Stimulated activated CD8-positive, alpha-beta memory T cell treated with anti-CD3 and anti-CD28 coated beads, Interleukin-4, amount 100 ng/mL, for 1 hour (primary cell): ENCODE measurements around the gene BTLA.
"Not testable (repeated sequence)": the region's sequence is repeated elsewhere in the genome, so short reads cannot be mapped to it uniquely, and the experiment has no call there.

ENCODE experiments used
- DNase-seq, 2 donors: peaks; one replicate each; pipeline ENCODE4 v3.0.0-alpha.2; 2020; ENCODE audit warnings: low read depth in 2 of 2, low spot score in 1 of 2

BTLA gene, protein sequence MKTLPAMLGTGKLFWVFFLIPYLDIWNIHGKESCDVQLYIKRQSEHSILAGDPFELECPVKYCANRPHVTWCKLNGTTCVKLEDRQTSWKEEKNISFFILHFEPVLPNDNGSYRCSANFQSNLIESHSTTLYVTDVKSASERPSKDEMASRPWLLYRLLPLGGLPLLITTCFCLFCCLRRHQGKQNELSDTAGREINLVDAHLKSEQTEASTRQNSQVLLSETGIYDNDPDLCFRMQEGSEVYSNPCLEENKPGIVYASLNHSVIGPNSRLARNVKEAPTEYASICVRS

DNA sequence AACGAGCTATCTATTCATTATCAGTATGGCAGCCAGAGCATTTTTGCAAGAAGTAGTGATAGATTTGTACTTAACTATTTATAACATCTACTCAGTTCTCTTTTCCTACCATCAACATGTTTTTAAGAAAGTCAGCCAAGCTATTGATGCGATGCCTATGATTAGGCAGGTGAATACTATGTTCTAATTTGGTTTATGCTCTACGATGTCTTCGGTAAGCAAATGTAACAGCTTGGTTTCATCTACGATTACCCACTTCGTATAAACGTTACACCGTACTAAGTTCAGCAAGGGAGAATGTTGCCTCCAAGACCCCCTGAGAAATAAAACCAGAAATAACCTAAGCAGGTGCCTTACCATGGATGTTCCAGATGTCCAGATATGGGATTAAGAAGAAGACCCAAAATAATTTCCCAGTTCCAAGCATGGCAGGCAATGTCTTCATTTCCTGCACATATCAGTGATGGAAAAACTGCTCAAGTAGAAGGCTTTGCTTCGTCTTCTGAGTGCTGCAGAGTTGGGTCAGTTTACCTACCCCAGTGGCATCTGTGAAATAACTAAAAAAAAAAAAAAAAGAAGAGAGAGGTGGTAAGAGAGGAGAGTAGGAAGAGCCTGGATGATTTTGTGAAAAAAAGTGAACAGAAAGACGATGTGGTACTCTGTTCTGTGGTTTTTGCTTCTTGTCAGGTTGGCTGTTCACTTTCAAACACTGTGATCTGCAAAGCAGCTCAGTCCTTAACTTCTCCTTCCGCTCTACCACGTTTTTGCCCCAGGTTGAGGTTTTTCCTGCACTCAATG, at the start of gene BTLA:
Gene BTLA (minus strand): TSS at position 559 of the 798 bp plus-strand sequence. CDS start 114 bp downstream, at position 445.
- no peak for DNase-seq

DNA sequence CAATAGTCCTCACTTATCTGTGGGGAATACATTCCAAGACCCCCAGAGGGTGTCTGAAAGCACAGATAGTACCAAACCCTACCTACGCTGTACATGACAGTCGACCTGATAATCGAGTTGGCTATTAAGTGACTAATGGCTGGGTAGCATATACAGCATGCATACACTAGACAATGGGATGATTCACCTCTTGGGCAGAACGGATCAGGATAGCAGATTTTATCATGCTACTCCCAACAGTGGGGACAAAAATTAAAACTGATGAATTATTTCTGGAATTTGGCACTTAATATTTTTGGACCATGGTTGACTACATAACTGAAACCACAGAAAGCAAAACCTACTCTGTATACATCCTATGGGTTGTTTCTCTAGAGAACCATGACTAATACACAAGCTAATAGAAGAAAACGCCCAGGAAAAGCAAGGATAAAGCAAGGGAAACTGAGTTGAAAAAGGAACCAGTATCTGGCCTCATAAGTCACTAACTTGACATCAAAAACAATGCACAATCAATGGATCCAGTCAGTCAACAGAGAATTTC, 47.0 kb upstream of the BTLA start:
- no peak for DNase-seq

DNA sequence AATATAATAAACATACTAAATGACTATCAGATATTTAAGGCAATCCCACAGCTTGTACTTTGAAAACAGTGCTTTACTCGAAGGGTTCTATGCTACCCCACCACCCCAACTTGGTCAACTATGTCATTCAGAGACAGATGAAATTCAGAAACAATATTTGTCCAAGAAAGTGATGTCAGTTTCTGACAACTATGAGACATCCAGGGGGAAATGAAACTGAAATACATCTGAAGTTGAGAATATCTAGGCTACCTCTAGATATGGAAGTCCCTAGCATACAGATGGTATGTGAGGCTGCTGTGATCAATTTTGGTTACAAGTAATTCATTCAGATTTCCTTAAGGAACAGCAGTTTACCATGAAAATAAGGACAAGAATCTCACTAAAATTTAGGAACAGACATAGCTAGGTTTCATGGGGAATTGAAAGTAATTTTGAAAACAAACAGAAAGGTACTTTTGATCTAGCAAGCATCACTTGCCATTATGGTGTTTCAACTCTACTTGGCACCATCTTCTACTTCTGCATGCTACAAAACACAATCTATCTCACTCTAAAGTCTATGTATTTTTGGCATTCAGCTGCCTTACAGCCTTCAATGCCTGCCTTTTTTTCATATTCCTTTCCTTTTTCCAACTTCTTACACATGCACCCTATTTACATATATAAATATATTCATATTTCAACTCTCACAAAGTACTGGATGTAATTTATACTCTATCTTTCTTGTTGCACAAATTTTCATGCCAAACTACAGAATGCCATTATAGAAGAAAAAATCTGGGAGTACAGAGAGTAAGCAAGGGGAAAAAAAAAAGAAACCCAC, 40.8 kb upstream of the BTLA start:
- DNase-seq, result no peak

DNA sequence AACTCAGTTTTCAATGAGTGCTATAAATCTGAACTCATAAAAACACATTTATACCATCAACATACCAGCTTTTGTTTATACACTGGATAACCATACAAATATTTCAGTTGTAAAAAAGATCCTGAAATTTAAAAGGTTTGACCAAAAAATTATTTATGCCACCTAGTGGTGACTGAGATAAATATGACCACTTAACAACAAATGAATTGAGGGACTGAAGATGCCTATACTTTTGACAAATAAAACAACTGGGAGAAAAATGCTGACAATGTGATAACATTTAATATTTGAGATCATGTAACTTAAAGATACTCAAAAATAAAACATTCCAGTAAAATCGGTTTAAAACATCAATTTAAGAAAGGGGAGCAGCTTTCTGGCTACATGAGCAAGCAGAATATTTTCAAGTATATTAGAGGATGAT, 32.1 kb upstream of the BTLA start:
- no peak for DNase-seq

DNA sequence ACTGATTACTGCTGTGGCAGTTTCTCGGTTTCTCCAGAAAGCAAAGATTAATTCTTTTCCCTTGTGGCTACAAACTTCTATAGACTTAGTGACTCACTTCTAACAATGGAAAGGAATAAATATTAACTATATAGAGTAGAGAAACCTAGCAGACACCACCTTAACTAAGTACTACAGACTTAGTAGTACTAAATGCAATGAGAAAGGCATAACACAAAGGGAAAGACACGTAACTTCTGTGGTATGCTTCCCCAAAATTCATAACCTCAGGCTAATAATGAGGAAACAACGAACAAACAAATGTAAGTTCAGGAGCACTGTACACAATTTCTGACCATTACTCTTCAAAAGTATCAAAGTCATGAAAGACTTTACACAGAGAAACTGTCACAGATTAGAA, 31.3 kb upstream of the BTLA start:
- DNase-seq, result no peak

DNA sequence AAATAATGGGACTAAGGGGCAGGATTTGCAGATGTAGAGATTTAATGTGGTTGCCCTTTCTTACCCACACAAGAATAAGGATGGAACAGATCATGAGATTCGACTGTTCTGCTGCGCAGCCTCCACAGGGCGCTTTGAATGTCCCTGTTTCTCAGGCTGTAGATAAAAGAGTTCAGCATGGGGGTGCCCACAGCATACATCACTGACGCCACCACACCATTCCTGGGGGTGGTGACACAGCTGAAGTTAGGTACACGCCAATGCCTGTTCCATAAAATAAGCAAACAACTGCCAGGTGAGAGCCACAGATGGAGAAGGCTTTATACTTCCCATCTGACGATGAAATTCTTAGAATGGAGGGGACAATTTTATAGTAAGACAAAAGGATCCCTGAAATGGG, 24.9 kb upstream of the BTLA start:
- DNase-seq, result not testable (repeated sequence)

DNA sequence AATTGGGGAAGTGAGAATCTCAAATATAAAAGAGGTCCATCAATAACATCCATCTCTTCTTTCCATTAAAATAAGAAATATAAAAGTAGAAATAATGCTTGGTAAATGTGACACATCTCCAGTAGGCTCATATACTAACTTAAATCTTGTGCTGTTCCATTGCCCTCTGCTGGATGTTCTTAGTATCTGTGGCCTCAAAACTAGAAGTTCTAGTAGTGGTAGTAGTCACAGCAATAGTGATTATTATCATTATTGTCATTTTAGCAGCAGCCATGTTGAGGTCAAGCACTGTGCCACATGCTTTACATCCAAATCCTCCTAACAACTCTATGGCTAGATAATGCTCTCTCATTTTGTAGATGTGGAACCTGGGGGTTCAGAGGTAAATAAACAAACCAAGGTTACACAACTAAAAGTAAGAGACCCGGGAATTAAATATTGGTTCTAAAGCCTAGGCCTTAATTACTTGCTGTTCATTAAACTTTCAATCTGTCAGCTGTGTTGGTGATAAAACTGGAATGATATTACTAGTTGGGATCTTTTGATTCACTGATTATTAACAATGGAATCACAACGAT, 20.2 kb upstream of the BTLA start:
- DNase-seq, result no peak

DNA sequence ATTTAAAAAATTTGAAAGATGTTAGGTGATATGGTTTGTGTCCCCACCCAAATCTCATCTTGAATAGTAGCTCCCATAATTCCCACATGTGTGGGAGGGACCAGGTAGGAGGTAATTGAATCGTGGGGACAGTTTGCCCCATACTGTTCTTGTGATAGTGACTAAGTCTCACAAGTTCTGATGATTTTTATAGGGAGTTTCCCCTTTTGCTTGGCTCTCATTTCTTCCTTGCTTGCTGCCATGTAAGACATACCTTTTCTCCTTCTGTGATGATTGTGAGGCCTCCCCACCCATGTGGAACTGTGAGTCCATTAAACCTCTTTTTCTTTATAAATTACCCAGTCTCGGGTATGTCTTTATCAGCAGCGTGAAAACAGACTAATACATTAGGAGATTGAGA, 19.7 kb upstream of the BTLA start:
- DNase-seq, result not testable (repeated sequence)

DNA sequence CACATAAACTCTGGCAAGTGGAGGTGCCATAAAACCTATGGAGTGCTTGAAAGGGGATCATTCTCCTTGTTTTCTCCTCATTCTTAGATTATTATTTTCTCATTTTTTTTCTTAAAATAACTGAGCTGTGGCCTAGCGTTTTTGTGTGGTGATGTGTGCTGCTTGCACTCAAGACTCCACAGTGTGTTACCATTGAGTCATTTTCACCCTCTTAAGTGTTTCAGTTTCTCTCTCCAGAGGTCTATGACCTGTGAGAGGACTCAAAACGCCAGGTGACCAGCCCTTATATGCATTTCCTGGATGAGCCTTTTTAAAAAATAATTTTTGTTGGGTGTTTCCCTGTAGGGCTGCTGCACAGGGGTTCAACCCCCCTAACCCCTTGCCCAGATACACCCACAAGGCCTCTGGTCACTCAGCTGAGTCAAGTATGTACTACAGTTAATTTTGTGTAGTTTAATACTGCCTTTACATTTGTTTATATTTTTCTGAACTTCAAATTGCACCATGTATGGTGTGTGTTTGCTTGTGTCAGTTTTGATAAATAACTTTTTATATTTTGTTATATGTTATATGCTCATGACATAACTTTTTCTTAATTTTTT, 15.4 kb upstream of the BTLA start:
- DNase-seq, result no peak

DNA sequence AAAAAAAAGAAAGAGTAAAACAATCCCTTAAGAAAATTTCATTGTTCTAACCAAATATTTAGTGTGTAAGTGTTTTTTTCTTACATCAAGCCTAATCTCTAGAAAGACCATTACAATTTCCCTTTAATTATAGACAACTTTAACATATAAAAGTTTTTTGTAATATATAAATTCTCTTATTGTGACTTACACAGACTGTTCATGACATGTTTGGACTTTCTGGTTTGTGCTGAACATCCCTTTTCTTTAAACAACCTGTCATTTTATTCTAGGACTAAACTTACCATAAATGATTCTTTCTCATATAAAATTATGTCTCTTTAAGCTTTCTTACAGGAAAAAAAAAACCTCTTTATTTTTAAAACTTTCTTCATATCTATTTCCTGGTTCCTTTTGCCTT, 13.0 kb upstream of the BTLA start:
- no peak for DNase-seq

DNA sequence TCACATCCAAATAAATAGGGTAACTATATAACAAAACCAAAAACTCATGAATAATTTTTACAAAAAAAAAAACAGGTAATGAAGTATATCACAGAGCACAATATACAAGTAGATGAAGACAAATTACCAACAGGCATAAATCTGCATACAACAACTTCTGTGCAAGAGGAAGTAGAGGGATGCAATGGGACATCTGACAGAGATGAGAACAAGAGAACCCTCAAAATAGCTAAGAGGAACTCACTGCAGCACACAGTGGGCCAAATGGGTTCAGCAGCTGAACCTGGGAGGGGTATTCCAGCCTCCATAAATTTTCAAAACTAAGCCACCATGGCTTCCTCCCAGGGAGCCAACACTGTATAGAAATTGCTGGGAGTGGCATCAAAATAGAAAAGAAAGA, 9.6 kb upstream of the BTLA start:
- no peak for DNase-seq

DNA sequence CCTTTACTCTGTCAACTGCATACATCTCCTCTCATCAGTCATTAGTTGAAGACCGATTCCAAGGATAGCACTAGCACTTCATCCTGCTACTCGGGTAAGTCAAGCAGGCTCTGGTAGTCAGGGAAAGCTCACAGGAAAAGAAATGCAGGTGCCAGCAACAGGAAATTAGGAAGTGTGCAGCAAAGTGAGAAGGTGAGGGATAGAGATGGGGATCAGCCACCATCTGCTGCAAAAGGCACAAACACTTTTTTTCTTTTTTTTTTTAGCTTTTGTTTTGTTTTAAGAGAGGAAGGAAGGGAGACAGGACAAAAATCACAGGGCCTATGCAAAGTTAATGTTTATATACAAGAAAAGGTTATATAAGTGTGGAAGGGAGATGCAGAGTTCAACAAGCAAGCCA, 9.0 kb upstream of the BTLA start:
- no peak for DNase-seq

DNA sequence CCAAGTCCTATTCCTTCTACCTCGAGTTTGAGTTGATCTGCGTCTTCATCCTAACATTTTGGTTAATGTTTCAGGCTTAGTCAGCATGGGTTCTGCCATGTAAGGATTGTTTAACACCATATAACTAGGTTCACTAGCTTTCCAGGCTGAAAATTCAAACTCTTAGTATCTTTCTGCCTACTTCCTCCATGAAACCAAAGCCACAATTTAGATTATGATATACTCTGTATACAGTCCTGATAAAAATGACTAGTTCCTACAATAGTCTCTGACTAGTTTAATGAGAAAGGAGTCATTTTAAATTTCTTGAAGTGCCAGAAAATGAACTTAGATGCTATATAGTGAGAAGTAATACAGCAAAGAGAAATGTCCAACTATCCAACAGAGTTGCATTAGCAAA, 6.6 kb upstream of the BTLA start:
- DNase-seq, result no peak

DNA sequence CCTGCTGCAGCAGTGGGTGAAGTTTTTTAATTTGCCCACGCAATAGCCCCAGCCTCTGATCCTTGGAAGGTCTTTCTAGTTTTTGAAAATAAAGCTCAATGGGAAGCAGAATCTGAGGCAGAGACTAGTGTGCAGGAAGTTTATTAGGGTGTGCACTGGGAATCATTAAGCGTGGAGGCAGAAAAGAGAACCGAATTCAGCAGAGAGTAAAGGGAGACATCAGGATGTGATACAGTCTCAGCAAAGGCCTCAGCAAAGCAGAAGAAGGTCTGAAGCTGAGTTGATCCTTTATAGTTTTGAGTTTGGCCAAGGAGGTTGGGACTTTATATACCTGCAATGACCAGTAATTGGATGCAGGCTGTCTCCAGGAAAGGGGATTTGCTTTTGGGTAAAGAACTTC, 4.9 kb upstream of the BTLA start:
- no peak for DNase-seq

DNA sequence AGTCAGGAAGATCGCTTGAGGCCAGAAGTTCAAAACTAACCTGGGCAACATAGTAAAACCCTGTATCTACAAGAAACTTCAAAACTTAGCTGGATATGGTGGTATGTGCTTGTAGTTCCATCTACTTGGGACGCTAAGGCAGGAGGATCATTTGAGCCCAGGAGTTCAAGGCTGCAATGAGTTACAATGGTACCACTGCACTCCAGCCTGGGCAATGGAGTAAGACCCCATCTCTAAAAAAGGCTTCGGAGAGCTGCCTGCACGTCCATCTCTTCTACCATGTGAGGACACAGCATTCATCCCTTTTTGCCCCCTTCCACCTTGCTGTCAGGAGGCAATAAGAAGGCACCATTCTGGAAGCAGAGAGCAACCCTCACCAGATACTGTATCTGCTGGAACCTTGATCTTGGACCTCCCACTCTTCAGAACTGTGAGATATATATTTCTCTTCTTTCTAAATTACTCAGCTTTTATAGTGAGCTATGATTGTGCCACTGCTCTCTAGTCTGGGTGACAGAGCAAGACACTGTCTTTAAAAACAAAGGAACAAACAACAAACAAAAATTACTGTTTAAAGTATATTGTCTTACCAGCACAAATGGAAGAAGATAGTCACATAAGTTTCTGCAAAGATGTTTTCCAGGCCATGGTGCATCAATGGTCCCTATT, 4.2 kb upstream of the BTLA start:
- no peak for DNase-seq

DNA sequence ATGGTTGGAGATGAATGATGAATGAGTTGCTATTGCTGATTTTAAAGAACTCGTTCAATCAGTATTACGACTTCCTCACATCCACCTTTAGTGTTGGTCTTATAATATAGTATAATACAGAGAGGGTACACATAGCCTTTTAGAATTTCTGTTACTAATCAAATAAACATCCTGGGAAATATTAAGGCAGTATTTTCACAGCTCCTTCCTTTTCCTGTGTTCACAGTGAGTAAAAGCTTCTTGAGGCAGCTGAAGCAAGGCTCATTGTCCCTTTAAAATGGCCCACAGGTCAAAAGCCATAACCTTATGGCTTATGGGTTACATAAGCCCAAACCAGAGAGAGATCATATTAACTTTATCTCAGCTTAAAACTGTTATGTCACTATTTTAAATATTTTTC, 1.3 kb upstream of the BTLA start:
- DNase-seq, result no peak

DNA sequence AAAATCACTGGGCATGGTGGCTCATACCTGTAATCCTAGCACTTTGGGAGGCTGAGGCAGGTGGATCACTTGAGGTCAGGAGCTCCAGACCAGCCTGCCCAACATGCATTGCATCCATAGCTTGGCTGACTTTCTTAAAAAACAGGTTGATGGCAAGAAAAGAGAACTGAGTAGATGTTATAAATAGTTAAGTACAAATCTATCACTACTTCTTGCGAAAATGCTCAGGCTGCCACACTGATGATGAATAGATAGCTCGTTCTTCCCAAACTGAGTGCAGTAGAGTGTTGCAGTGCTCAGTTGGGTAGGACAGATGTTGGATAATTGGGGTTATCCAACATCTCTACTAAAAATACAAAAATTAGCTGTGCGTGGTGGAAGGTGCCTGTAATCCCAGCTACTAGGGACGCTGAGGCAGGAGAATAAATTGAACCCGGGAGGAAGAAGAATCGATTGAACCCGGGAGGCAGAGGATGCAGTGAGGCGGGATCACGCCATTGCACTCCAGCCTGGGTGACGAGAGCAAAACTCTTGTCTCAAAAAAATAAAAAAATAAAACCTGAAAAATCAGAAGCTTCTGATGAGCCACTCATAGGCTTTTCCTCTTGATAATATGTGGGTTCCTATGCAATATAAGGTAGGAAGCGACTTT, 1.2 kb downstream of the BTLA start:
- no peak for DNase-seq

DNA sequence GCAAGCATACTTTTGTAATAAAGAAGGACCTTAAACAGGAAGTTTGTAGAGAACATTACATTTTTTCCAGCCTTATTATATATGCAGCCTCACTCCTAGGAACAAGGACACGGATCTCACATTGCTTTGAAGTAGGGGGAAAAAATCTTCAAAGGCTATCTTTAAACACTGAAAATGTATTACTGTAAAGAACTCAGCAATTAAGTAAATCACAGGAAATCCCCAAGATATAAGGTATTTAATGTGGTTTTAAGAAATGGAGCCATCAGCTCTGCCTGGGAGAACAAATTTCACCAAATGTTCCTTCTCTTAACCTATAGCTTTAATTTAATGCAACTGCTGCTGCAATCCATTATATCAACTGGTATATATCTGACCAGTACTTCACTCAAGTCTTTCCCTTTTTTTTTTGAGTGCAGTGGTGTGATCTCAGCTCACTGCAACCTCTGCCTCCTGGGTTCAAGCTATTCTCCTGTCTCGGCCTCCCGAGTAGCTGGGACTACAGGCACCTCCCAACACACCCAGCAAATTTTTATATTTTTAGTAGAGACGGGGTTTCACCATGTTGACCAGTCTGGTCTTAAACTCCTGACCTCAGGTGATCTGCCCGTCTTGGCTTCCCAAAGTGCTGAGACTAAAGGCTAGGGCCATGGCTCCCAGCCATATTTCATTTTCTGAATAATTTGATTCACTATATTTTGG, 2.8 kb downstream of the BTLA start:
- DNase-seq, result no peak

DNA sequence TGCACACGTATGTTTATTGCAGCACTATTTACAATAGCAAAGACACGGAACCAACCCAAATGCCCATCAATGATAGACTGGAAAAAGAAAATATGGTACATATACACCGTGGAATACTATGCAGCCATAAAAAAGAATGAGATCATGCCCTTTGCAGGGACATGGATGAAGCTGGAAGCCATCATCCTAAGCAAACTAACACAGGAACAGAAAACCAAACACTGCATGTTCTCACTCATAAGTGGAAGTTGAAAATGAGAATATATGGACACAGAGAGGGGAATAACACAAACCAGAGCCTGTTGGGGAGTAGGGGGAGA, 4.9 kb downstream of the BTLA start:
- not testable (repeated sequence) for DNase-seq
